D721Med (cell line): Measurements from ENCODE around the gene CDKAL1.

Source experiments
- DNase-seq: peaks from one replicate; pipeline ENCODE4 v3.0.0; 2011; ENCODE audit warnings: low spot score; ENCODE audit not compliant: insufficient read length
- FAIRE-seq: peaks from 2 replicates; lab custom pipeline; 2011; peaks lifted over from hg19 to GRCh38; lab: Jason Lieb, UNC
- TF ChIP-seq, protein P1 (sequence below): IDR thresholded peaks from 2 replicates; pipeline ENCODE4 v1.5.1; 2012; ENCODE audit warnings: mild to moderate bottlenecking, control low read depth; ENCODE audit not compliant: insufficient read depth; ENCODE audit errors: missing control alignments

The CDKAL1 gene

DNA sequence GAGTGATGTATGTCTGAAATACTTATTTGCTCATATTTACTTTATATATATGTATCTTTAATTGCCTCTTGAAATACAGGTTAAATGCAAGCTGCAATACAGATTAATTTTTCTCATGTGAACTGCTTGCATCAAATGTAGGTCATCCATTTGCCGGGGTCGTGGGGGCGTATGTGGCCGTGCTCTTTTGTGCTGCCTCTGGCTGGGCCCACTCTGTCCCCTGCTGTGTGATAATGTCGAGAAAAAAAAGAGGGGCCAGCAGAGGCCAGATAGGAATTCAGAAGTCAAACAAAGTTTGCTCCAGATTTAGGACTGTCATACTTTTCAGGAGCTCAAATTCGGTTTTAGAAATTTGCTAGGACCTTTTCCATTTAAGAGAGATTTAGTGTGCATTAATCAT lies 599.6 kb downstream of the CDKAL1 start:
- FAIRE-seq (no peak), DNase-seq (no peak)
- TF ChIP-seq, protein P1, sequence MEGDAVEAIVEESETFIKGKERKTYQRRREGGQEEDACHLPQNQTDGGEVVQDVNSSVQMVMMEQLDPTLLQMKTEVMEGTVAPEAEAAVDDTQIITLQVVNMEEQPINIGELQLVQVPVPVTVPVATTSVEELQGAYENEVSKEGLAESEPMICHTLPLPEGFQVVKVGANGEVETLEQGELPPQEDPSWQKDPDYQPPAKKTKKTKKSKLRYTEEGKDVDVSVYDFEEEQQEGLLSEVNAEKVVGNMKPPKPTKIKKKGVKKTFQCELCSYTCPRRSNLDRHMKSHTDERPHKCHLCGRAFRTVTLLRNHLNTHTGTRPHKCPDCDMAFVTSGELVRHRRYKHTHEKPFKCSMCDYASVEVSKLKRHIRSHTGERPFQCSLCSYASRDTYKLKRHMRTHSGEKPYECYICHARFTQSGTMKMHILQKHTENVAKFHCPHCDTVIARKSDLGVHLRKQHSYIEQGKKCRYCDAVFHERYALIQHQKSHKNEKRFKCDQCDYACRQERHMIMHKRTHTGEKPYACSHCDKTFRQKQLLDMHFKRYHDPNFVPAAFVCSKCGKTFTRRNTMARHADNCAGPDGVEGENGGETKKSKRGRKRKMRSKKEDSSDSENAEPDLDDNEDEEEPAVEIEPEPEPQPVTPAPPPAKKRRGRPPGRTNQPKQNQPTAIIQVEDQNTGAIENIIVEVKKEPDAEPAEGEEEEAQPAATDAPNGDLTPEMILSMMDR, result no peak

- FAIRE-seq (peak; percentile 73), DNase-seq (no peak)
- TF ChIP-seq, protein P1, result no peak
Observed at GRCh38 chr6:21134356-21134755, 600.1 kb downstream of the CDKAL1 start.

GRCh38 chr6:21135484-21136013 lies 601.3 kb downstream of the CDKAL1 start:
- DNase-seq (no peak), FAIRE-seq (no peak)
- TF ChIP-seq, protein P1, result no peak

DNA sequence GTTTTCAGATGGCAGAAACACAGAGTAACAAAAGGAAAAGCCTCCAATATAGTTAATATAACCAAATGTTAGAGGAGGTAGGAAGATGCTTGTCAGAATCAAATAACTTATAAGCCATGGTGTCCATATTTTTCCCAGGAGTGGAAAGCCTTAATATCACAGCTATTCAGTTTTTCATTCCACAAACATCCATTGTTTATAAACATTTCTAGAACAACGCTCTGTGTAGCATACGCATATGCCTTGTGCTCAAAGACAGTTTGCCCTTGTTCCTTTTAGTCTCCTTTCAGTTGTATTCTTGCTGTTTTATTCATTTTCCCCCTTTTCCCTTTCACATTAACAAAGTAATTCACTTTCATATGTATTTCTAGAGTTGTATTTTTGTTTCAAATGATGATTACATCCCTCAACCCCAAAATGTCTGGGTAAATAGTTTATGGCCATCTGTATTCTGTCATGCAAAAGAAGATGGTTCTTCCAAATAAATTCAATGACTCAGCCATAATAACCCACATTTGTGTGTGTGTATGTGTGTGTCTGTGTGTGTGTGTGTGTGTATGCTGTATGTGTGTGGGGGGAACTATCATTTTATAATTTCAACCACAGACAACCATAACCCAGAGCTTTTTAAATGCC lies 603.6 kb downstream of the CDKAL1 start:
- FAIRE-seq (peak; percentile 79), DNase-seq (no peak)
- TF ChIP-seq, protein P1, result no peak

- DNase-seq, result no peak
- TF ChIP-seq, protein P1, result no peak
- peak; percentile 80 for FAIRE-seq
Observed at GRCh38 chr6:21138336-21139069, 604.2 kb downstream of the CDKAL1 start.

DNA sequence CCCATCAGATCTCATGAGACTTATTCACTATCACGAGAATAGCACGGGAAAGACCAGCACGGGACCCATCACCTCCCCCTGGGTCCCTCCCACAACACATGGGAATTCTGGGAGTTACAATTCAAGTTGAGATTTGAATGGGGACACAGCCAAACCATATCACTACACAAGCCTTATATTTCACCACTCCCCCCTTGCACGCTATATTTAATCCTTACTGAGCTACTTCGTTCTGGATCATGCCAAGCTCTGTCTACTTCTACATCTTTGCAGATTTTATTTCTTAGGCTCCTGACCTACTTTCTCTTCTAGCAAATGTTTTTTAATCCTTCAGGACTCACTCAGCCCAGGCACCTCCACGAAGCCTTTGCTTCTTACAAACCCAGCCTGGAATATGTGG lies 606.7 kb downstream of the CDKAL1 start:
- no peak for DNase-seq
- TF ChIP-seq, protein P1, result no peak
- FAIRE-seq, result no peak
